DMS153 treated with DMSO at 0.1 percent for 48 hours (cell line): ENCODE measurements around the gene SIAH3.
"Not testable (repeated sequence)": the region's sequence is repeated elsewhere in the genome, so short reads cannot be mapped to it uniquely, and the experiment has no call there.

Experiments used
- DNase-seq: peaks from one replicate; lab custom pipeline; 2025; ENCODE audit not compliant: unreplicated experiment; lab: John Stamatoyannopoulos, UW

Gene SIAH3

DNA sequence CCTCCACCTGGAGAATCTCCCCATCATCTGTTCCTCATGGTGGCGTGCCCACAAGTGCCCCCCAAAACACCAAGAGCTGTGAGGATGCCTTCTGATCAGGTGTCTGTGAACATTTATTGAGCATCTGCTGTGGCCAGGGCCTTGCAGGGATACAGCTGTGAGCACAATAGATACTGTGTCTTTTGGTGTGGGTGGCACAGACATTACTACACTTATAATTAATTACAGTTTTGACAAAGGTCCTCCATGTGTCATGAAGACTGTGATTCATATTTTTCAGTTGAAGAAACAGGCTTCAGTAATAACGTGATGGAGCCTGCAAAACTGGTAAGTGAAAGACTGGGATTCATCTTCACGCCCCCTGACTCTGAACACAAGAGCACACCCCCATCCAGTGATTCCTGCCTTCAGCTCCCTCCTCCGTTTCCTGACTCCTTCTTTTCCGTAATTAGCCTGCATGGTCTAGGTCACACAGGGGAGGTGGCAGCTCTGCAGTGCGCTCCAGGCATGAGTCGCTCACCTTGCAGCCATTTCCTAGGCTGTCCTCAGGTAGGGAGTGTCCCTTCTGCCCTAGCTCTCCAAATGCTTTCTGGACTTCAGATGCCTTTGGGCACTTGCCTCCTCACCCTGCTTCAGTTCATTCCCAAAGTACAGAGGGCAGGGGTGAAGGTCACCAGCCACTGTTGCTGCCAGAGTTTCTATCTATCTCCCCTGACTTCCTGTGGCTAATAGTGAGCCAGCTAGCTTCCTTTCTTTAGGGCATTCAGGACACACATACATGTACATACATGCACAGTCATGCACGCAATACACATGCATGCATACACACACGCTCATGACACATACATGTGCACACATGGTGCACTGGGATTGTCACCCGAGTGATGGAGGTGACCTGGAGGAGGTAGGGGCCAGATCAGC lies 66.5 kb downstream of the SIAH3 start:
- DNase-seq = no peak

DNA sequence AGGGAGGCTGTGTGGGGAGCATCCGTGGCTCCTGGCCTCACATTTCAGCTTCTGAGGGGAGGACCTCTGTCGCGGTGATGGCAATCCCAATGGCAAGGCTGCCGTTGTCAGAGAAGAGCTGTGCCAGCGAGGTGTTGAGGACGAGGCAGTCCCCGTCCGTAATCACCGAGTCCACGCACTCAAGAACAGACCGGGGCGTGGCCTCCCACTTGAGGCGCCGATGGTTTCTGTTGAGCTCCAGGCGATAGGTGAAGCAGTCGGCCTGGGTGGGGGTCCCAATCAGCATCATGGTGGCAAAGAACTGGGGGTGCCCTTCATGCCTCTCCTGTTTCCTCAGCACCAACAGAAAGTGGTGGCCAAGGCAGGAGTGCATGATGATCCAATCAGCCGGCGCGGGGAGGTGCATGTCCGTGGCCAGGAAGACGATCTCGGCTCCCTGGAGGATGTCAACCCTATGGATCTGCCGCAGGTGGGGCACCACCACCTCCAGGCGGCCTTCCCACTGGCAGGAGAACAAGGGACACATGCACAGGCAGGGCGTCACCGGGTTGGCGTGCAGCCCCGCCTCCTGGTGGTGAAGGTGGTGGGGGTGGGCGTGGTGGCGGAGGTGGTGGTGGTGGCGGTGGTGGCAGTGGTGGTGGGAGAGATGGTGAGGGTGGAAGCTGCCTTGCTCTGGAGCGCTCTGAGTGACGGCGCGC lies 68.1 kb downstream of the SIAH3 start:
- DNase-seq = no peak

DNA sequence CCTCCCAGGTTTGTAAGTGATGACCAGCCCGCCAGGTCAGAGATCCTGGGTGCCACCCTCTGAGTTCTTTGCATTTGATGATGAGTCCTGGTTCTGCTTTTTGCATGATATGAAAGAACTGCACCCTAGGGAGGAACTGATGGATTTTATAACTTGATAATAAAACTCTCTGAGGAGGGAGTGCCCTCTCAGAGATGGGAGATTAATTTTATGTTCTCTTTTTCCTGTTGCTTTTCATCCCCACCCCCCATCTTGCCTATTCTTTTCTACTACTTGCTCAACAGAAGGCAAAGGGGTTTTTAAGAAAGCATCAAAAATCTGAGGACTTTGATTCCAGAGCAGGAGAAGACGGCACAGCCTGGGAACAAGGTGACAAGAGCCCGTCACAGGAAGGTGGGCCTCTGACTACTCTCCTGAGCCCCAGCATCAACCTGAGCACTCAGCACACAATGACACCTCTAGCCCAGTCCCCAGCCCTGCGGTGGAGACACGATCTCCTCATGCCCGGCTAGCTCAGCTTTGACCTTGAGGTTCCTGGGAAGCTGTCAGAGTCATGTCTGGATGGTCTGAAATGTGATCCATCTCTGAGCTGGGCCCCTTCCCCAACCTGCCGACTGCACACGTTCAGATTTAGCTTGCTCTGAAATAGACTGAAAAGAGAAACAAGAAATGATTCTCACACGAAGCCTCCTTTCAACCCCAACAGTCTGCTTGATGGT lies 69.1 kb downstream of the SIAH3 start:
- DNase-seq = no peak

DNA sequence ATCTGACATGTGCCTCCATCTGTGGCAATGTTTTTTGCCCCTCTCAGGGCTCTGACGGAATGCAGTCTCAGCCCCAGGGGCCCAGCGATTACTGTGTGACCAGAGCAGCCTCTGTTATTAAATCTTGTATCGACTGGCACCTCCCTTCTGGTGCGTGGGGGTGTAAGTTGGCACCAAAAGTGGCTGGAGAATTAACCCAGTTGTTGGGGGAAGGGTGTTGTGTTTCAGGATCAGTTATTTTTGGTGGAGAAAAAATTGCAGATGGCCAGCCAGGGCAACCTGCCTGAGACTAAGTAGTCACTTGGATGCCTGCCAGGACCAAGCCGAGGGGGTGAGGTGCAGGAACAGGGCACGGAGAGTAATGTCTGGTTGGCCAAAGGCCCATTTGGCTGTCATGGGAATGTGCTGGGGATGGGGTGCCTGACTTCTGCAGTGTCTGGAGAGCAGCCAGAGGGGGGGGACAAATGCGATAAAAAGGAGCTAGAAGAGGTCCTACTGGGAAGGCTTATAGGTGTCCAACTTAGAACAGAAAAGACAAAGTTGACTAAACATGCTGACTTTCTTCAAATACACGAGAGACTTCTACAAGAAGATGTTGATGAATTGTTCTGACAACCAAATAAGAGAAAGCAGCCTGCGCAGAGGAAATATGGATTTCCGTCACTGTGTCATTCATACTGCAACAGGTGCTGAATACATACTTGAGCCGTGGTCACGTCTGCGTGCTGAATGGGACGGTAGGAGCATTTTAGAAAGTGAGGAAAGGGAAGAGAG lies 69.8 kb downstream of the SIAH3 start:
- DNase-seq = peak; percentile 83

DNA sequence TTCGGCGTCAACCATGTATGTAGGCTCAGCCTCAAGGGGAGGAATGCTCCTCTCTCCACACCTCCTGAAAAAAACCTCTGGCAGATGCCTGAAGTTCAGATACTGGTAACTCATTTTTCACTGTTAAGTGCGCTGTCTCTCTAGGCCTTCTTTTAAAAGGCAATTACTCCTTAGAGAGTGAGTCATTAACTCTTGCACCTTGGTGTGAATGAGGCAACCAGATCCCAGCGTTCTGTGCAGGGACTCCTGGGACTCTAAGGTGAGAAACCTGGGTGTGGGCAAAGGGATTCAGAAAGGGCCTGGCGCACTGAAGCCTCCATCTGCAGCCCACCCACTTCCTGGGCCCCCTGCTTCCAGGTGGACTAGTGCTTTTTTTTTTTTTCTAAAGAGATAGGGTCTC lies 71.7 kb downstream of the SIAH3 start:
- DNase-seq = no peak

DNA sequence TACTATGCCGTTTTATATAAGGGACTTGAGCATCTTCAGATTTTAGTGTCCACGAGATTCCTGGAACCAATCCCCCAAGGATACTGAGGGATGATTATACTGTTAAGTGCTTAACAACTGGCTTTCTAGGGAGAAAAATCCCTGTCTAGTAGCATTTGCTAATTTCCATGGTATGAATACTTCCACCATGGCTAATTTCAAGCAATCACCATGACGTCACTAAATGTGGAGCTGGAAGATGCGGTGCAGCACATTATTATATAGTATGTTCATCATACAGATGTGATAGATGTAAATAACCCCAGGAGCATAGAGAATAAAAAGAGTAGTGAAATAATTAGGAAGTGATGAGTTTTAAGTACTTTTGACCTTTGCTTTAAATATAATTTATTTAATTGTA lies 72.7 kb downstream of the SIAH3 start:
- no peak for DNase-seq

- DNase-seq = no peak
These were observed 74.8 kb downstream of the SIAH3 start for GRCh38 chr13:45776748-45777147.

- DNase-seq = no peak
These were observed 76.1 kb downstream of the SIAH3 start for GRCh38 chr13:45775401-45775963.

DNA sequence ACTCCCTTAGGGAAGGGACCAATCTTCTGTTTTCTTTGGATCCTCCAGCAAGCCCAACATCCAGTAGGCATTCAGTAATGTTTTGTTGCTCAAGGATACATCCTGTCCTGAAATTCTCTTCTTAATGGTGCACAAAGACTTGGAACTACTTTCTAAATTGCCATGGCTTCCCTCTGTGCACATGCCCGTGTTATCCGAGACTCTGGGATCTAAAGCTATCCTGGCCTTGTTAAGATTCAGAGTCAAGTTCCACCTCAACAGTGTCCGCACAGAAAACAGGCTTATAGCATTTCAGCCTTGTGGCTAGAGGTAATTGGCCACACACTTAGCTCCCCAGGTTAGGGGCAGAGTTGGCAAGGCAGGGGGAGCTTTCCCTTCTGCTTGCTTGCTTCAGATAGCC lies 77.6 kb downstream of the SIAH3 start:
- no peak for DNase-seq

GRCh38 chr13:45773236-45773635 lies 78.3 kb downstream of the SIAH3 start:
- DNase-seq = no peak

DNA sequence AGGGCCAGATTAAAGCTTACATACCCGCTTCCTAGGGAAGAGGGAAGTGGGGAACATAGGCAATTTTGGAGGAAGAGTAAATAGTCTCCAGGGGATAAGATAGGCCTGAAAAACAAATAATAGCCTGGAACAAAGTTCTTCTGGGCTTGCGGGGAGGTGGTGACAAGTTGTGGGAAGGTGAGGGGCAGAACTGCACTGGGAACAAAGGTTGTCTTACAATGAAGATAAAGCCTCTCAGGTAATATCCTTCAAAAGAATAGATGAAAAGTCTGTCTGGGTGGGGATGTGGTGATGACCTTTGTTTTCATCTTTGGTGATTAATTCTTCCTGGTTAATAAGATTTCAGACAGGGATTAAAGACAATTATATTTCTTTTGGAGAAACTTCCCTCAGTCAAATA lies 80.7 kb downstream of the SIAH3 start:
- no peak for DNase-seq

GRCh38 chr13:45768656-45769479 lies 82.7 kb downstream of the SIAH3 start:
- no peak for DNase-seq

- DNase-seq = no peak
These were observed 86.1 kb downstream of the SIAH3 start for GRCh38 chr13:45765464-45765863.

GRCh38 chr13:45763419-45763818 lies 88.1 kb downstream of the SIAH3 start:
- DNase-seq = no peak

DNA sequence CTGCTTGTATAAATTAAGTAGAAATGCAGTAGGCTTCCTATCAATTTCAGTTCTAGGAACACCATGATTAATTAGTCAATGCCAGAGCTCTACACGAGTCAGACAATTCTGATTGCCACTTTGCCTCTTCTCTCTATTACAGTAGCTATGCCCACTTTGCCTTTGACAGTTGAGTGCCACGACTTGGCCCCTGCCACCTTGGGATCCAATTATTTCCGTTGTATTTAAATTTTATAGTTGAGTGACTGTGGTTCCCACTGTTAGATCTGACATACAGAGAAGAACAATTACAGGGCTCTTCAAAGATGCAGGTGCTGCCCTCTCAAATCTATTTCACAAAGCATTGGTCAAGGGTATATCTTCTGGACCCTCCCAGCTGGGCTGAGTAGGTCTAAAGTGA lies 94.0 kb downstream of the SIAH3 start:
- not testable (repeated sequence) for DNase-seq

DNA sequence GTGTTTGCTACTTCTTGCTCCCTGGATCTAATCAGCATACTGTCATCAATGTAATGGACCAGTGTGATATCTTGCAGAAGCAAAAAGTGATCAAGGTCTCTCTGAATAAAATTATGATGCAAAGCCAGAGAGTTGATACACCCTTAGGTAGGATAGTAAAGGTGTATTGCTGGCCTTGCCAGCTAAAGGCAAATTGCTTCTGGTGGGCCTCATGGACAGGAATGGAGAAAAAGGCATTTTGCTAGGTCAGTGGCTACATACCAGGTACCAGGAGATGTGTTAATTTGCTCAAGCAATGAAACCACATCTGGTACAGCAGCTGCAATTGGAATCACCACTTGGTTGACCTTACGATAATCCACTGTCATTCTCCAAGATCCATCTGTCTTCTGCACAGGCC lies 95.1 kb downstream of the SIAH3 start:
- not testable (repeated sequence) for DNase-seq

- DNase-seq = no peak
These were observed 99.0 kb downstream of the SIAH3 start for GRCh38 chr13:45752510-45752909.

- DNase-seq = no peak
These were observed 99.7 kb downstream of the SIAH3 start for GRCh38 chr13:45751885-45752284.

DNA sequence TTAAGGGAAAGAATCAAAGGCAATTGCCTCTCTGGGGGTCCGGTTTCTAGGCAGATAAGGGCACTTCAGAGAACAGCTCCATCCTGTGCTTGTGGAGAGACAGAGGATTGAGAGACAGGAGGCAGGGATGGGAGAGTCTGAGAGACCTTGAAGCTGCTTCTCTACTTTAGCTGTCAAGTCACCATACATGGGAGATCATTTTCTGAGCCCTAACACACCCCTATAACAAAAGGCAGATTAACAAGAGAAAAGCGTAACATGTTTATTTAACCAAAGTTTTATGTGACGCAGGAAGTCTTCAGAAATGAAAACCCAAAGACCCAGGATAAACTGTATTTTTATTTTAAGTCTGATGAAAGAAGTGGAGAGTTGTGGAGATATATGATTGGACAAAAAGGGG lies 101.0 kb downstream of the SIAH3 start:
- no peak for DNase-seq
